C4-2B (cell line): ENCODE data around the gene PODNL1.

ENCODE experiments used
- ZFX ChIP-seq: fragments of 450-650 bp; IDR thresholded peaks from 2 replicates; pipeline ENCODE4 v1.6.1; 2017
- TF ChIP-seq, protein P1 (sequence below): fragments of 450-650 bp; conservative IDR thresholded peaks from 2 replicates; pipeline ENCODE4 v1.5.1; 2017; ENCODE audit warnings: mild to moderate bottlenecking

DNA sequence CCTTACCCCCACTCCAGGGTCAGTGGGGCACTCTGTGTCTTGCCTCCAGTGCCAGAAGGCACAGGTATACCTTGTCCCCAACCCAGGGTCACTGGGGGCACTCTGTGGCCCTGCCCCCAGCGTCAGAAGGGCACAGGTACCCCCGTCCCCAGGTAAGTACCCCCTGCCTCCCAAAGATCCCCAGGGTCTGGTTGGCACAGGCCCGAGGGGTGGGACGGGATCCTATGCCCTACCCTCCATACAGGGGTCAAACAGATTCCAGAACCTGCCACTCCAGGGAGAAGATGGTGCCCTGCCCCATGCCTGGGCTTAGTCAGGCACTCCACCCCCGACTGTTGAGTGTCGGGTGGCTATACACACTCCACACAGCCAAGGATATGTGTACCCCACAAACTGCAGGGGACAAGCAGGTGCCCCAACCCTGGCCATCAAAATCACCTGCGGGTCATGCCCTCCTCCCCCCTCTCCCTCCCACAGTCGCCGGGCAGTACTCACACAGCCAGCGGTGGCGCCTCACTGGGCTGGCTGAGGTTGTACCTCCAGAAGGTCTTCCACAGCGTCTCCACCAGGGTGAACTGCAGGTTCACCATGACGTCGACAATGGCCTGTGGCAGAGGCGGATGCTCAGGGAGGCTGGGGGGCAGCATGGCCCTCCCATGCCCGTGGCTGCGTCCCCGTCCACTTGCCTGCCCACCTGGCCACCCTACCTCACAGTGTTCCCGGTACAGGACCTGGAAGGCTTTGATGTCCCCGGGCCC, 27.9 kb upstream of the PODNL1 start:
- TF ChIP-seq, protein P1, sequence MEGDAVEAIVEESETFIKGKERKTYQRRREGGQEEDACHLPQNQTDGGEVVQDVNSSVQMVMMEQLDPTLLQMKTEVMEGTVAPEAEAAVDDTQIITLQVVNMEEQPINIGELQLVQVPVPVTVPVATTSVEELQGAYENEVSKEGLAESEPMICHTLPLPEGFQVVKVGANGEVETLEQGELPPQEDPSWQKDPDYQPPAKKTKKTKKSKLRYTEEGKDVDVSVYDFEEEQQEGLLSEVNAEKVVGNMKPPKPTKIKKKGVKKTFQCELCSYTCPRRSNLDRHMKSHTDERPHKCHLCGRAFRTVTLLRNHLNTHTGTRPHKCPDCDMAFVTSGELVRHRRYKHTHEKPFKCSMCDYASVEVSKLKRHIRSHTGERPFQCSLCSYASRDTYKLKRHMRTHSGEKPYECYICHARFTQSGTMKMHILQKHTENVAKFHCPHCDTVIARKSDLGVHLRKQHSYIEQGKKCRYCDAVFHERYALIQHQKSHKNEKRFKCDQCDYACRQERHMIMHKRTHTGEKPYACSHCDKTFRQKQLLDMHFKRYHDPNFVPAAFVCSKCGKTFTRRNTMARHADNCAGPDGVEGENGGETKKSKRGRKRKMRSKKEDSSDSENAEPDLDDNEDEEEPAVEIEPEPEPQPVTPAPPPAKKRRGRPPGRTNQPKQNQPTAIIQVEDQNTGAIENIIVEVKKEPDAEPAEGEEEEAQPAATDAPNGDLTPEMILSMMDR: no peak
- TF ChIP-seq ZFX: no peak
